ENCODE data around the gene PAPPA2.
"Not testable (repeated sequence)": the region's sequence is repeated elsewhere in the genome, so short reads cannot be mapped to it uniquely, and the experiment has no call there.

Gene PAPPA2

GRCh38 chr1:176602388-176603004, 139.5 kb downstream of the PAPPA2 start:
- no peak for DNase-seq (ENCODE audit: low read depth in 1 of 2, low spot score in 1 of 2)

- no peak for DNase-seq (ENCODE audit: low read depth in 1 of 2, low spot score in 1 of 2)
Measured at GRCh38 chr1:176603696-176604095, 140.7 kb downstream of the PAPPA2 start.

- no peak for DNase-seq (ENCODE audit: low read depth in 1 of 2, low spot score in 1 of 2)
Measured at GRCh38 chr1:176604461-176604860, 141.5 kb downstream of the PAPPA2 start.

- no peak for DNase-seq (ENCODE audit: low read depth in 1 of 2, low spot score in 1 of 2)
Measured at GRCh38 chr1:176605176-176605575, 142.2 kb downstream of the PAPPA2 start.

- DNase-seq (ENCODE audit: low read depth in 1 of 2, low spot score in 1 of 2) = no peak
Measured at GRCh38 chr1:176609556-176610408, 146.8 kb downstream of the PAPPA2 start.

GRCh38 chr1:176612791-176613190, 149.8 kb downstream of the PAPPA2 start:
- DNase-seq (ENCODE audit: low read depth in 1 of 2, low spot score in 1 of 2) = no peak

GRCh38 chr1:176617881-176618280, 154.9 kb downstream of the PAPPA2 start:
- no peak for DNase-seq (ENCODE audit: low read depth in 1 of 2, low spot score in 1 of 2)

- DNase-seq (ENCODE audit: low read depth in 1 of 2, low spot score in 1 of 2) = no peak
Measured at GRCh38 chr1:176619261-176619660, 156.3 kb downstream of the PAPPA2 start.

GRCh38 chr1:176625365-176625764, 162.4 kb downstream of the PAPPA2 start:
- no peak for DNase-seq (ENCODE audit: low read depth in 1 of 2, low spot score in 1 of 2)

- DNase-seq (ENCODE audit: low read depth in 1 of 2, low spot score in 1 of 2) = no peak
Measured at GRCh38 chr1:176626572-176627061, 163.6 kb downstream of the PAPPA2 start.

GRCh38 chr1:176628775-176629174, 165.8 kb downstream of the PAPPA2 start:
- no peak for DNase-seq (ENCODE audit: low read depth in 1 of 2, low spot score in 1 of 2)

- DNase-seq (ENCODE audit: low read depth in 1 of 2, low spot score in 1 of 2) = not testable (repeated sequence)
Measured at GRCh38 chr1:176634733-176635132, 171.8 kb downstream of the PAPPA2 start.

GRCh38 chr1:176638713-176639526, 175.9 kb downstream of the PAPPA2 start:
- no peak for DNase-seq (ENCODE audit: low read depth in 1 of 2, low spot score in 1 of 2)

- DNase-seq (ENCODE audit: low read depth in 1 of 2, low spot score in 1 of 2) = no peak
Measured at GRCh38 chr1:176643536-176643935, 180.6 kb downstream of the PAPPA2 start.

- DNase-seq (ENCODE audit: low read depth in 1 of 2, low spot score in 1 of 2) = no peak
Measured at GRCh38 chr1:176648556-176648955, 185.6 kb downstream of the PAPPA2 start.

GRCh38 chr1:176656257-176656995, 193.5 kb downstream of the PAPPA2 start:
- DNase-seq (ENCODE audit: low read depth in 1 of 2, low spot score in 1 of 2) = no peak

- no peak for DNase-seq (ENCODE audit: low read depth in 1 of 2, low spot score in 1 of 2)
Measured at GRCh38 chr1:176669782-176670181, 206.8 kb downstream of the PAPPA2 start.

- DNase-seq (ENCODE audit: low read depth in 1 of 2, low spot score in 1 of 2) = no peak
Measured at GRCh38 chr1:176670853-176671252, 207.9 kb downstream of the PAPPA2 start.

- no peak for DNase-seq (ENCODE audit: low read depth in 1 of 2, low spot score in 1 of 2)
Measured at GRCh38 chr1:176682830-176683535, 220.0 kb downstream of the PAPPA2 start.

Measured in activated T-helper 1 cell treated with anti-CD3 and anti-CD28 coated beads, Interleukin-2, amount 50 U/mL, for 16 hours (primary cell).